GM12891 (cell line): ENCODE data around the gene MAST1.

ENCODE experiments used
- PAX5 ChIP-seq: IDR thresholded peaks from 2 replicates; pipeline ENCODE4 v1.6.1; 2011; ENCODE audit warnings: low read length, moderate library complexity, mild to moderate bottlenecking; ENCODE audit not compliant: insufficient read depth, severe bottlenecking
- POLR2A ChIP-seq: IDR thresholded peaks from 2 replicates; pipeline ENCODE4 v1.6.1; 2011; ENCODE audit warnings: low read depth, low read length, control low read depth
- POLR2AphosphoS5 ChIP-seq: IDR thresholded peaks from 2 replicates; pipeline ENCODE4 v1.6.1; 2011; ENCODE audit warnings: low read depth, low read length, control low read depth
- POU2F2 ChIP-seq: IDR thresholded peaks from 2 replicates; pipeline ENCODE4 v1.6.1; 2011; ENCODE audit warnings: low read depth, mild to moderate bottlenecking, control low read depth, low read length, moderate library complexity

DNA sequence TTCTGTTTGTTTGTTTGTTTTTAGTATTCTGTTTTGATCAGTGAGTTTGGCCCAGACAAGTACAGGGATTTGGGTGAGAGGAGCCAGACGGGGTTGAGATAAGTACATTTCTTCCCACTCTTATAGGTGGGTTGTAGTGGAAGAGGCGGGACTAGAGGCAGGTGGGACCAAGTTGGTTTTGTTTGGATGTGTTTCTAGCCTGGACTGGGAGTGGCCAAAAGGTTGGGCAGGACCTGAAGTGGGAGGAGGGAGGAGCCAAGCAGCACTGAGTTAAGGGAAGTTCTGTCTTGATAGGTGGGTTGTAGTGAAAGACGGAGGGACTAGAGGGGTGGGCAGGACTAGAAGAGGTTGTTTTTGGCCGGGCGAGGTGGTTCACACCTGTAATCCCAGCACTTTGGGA, 33.9 kb downstream of the MAST1 start:
- no peak for TF ChIP-seq POLR2AphosphoS5
- TF ChIP-seq POU2F2 = no peak
- no peak for TF ChIP-seq POLR2A
- no peak for TF ChIP-seq PAX5
